HEK293 (cell line): Measurements from ENCODE around the gene TRAPPC11.

Experiments
- ATF2 ChIP-seq: fragments of 450-650 bp; formaldehyde crosslinking; IDR thresholded peaks from 2 replicates; pipeline ENCODE4 v1.5.1; 2016; ENCODE audit warnings: missing biosample characterization, missing genetic modification characterization, low read depth
- CTCF ChIP-seq: fragments of 450-650 bp; formaldehyde crosslinking; IDR thresholded peaks from 2 replicates; pipeline ENCODE4 v1.5.1; 2016; ENCODE audit warnings: missing biosample characterization, missing genetic modification characterization
- GLIS2 ChIP-seq: fragments of 450-650 bp; formaldehyde crosslinking; IDR thresholded peaks from 2 replicates; pipeline ENCODE4 v1.5.1; 2016; ENCODE audit warnings: missing biosample characterization, missing genetic modification characterization
- KLF9 ChIP-seq: fragments of 450-650 bp; formaldehyde crosslinking; IDR thresholded peaks from 2 replicates; pipeline ENCODE4 v1.5.1; 2016; ENCODE audit warnings: missing biosample characterization, missing genetic modification characterization, low read depth
- SCRT2 ChIP-seq: fragments of 450-650 bp; formaldehyde crosslinking; IDR thresholded peaks from 2 replicates; pipeline ENCODE4 v1.5.1; 2016; ENCODE audit warnings: missing biosample characterization, missing genetic modification characterization
- ZBTB1 ChIP-seq: fragments of 450-650 bp; formaldehyde crosslinking; IDR thresholded peaks from 2 replicates; pipeline ENCODE4 v1.5.1; 2016; ENCODE audit warnings: missing biosample characterization, missing genetic modification characterization
- ZNF214 ChIP-seq: fragments of 450-650 bp; formaldehyde crosslinking; IDR thresholded peaks from 2 replicates; pipeline ENCODE4 v1.5.1; 2017; ENCODE audit warnings: missing biosample characterization, mild to moderate bottlenecking, missing genetic modification characterization, borderline replicate concordance
- ZNF391 ChIP-seq: fragments of 450-650 bp; formaldehyde crosslinking; IDR thresholded peaks from 2 replicates; pipeline ENCODE4 v1.5.1; 2016; ENCODE audit warnings: low read depth, missing biosample characterization, missing genetic modification characterization, borderline replicate concordance
- ZNF521 ChIP-seq: fragments of 450-650 bp; formaldehyde crosslinking; IDR thresholded peaks from 2 replicates; pipeline ENCODE4 v1.5.1; 2017; ENCODE audit warnings: missing biosample characterization, mild to moderate bottlenecking, missing genetic modification characterization
- ZNF664 ChIP-seq: fragments of 450-650 bp; formaldehyde crosslinking; IDR thresholded peaks from 2 replicates; pipeline ENCODE4 v1.5.1; 2016; ENCODE audit warnings: missing biosample characterization, missing genetic modification characterization

- no peak for TF ChIP-seq SCRT2 (tag by site-specific recombination)
- TF ChIP-seq CTCF (tag by site-specific recombination), result no peak
- no peak for TF ChIP-seq KLF9 (tag by site-specific recombination)
- TF ChIP-seq GLIS2 (tag by site-specific recombination), result no peak
- TF ChIP-seq ATF2, result no peak
- TF ChIP-seq ZNF214 (tag by site-specific recombination), result no peak
- TF ChIP-seq ZNF664 (tag by site-specific recombination), result no peak
- no peak for TF ChIP-seq ZNF391
- TF ChIP-seq ZBTB1 (tag by site-specific recombination), result no peak
- TF ChIP-seq ZNF521 (tag by site-specific recombination), result no peak
Measured at GRCh38 chr4:183626168-183626567, 32.9 kb upstream of the TRAPPC11 start.
